HEK293T (cell line): ENCODE measurements around the gene REV3L.

Experiments used
- CTCF ChIA-PET: fragments of 350-600 bp; formaldehyde crosslinking; extraction: SDS; loops from one replicate; lab custom pipeline; 2021; ENCODE audit warnings: antibody characterized with exemption, inconsistent platforms; lab: Yijun Ruan, JAX
- POLR2A ChIA-PET: fragments of 350-600 bp; formaldehyde crosslinking; extraction: SDS; loops from one replicate; lab custom pipeline; 2020; ENCODE audit warnings: antibody characterized with exemption, inconsistent platforms; lab: Yijun Ruan, JAX
- DNase-seq: peaks from one replicate; pipeline ENCODE4 v3.0.0; 2012; ENCODE audit warnings: mixed read lengths; ENCODE audit errors: extremely low spot score
- ARNT ChIP-seq: fragments of 450-650 bp; IDR thresholded peaks from 2 replicates; pipeline ENCODE4 v1.6.1; 2017; ENCODE audit warnings: mild to moderate bottlenecking
- BHLHE40 ChIP-seq: fragments of 450-650 bp; IDR thresholded peaks from 2 replicates; pipeline ENCODE4 v1.6.1; 2016; ENCODE audit warnings: mild to moderate bottlenecking, moderate library complexity, borderline replicate concordance
- CTBP1 ChIP-seq: fragments of 450-650 bp; IDR thresholded peaks from 2 replicates; pipeline ENCODE4 v1.6.1; 2016; ENCODE audit warnings: borderline replicate concordance
- ELF4 ChIP-seq: fragments of 450-650 bp; IDR thresholded peaks from 2 replicates; pipeline ENCODE4 v1.6.1; 2017; ENCODE audit warnings: antibody characterized with exemption
- FOXA1 ChIP-seq: fragments of 450-650 bp; IDR thresholded peaks from 2 replicates; pipeline ENCODE4 v1.6.1; 2016; ENCODE audit warnings: mild to moderate bottlenecking
- FOXK2 ChIP-seq: fragments of 450-650 bp; IDR thresholded peaks from 2 replicates; pipeline ENCODE4 v1.6.1; 2016; ENCODE audit warnings: mild to moderate bottlenecking
- FOXM1 ChIP-seq: fragments of 450-650 bp; IDR thresholded peaks from 2 replicates; pipeline ENCODE4 v1.6.1; 2017; ENCODE audit warnings: mild to moderate bottlenecking, borderline replicate concordance
- HDGF ChIP-seq: fragments of 450-650 bp; IDR thresholded peaks from 2 replicates; pipeline ENCODE4 v1.6.1; 2017; ENCODE audit warnings: antibody characterized with exemption, borderline replicate concordance
- L3MBTL2 ChIP-seq: fragments of 450-650 bp; conservative IDR thresholded peaks from 2 replicates; pipeline ENCODE4 v1.6.1; 2016; ENCODE audit warnings: mild to moderate bottlenecking
- LEF1 ChIP-seq: fragments of 450-650 bp; IDR thresholded peaks from 2 replicates; pipeline ENCODE4 v1.6.1; 2017; ENCODE audit warnings: mild to moderate bottlenecking, borderline replicate concordance
- NFRKB ChIP-seq: fragments of 450-650 bp; IDR thresholded peaks from 2 replicates; pipeline ENCODE4 v1.6.1; 2016; ENCODE audit warnings: mild to moderate bottlenecking, moderate library complexity
- SP1 ChIP-seq: fragments of 450-650 bp; IDR thresholded peaks from 2 replicates; pipeline ENCODE4 v1.6.1; 2017
- SUZ12 ChIP-seq: fragments of 450-650 bp; IDR thresholded peaks from 2 replicates; pipeline ENCODE4 v1.6.1; 2016; ENCODE audit warnings: mild to moderate bottlenecking
- TARDBP ChIP-seq: fragments of 450-650 bp; IDR thresholded peaks from 2 replicates; pipeline ENCODE4 v1.6.1; 2016
- ZNF384 ChIP-seq: fragments of 450-650 bp; IDR thresholded peaks from 2 replicates; pipeline ENCODE4 v1.6.1; 2016
- TF ChIP-seq, protein P1 (sequence below): fragments of 450-650 bp; IDR thresholded peaks from 2 replicates; pipeline ENCODE4 v1.6.1; 2016

Gene REV3L

GRCh38 chr6:111250791-111251354 lies 232.1 kb downstream of the REV3L start:
- TF ChIP-seq L3MBTL2: no peak
- no peak for TF ChIP-seq BHLHE40
- TF ChIP-seq FOXK2: no peak
- TF ChIP-seq, protein P1, sequence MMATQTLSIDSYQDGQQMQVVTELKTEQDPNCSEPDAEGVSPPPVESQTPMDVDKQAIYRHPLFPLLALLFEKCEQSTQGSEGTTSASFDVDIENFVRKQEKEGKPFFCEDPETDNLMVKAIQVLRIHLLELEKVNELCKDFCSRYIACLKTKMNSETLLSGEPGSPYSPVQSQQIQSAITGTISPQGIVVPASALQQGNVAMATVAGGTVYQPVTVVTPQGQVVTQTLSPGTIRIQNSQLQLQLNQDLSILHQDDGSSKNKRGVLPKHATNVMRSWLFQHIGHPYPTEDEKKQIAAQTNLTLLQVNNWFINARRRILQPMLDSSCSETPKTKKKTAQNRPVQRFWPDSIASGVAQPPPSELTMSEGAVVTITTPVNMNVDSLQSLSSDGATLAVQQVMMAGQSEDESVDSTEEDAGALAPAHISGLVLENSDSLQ: no peak
- TF ChIP-seq TARDBP: no peak
- no peak for TF ChIP-seq SUZ12
- TF ChIP-seq NFRKB: no peak
- TF ChIP-seq FOXM1: no peak
- no peak for TF ChIP-seq ELF4
- TF ChIP-seq LEF1: no peak
- no peak for TF ChIP-seq SP1
- no peak for TF ChIP-seq FOXA1
- TF ChIP-seq CTBP1: no peak
- TF ChIP-seq ARNT: no peak
- no peak for TF ChIP-seq HDGF
- TF ChIP-seq ZNF384: no peak
- CTCF ChIA-PET: interaction anchor here (0.5 to 1.4 kb wide), 2 partner anchors 8 to 237 kb away, joined by 3 read pairs; a partner anchor contains a TSS
- POLR2A ChIA-PET: no interaction called here
- no peak for DNase-seq
